Vagina (tissue), 2 donors: ENCODE results near the gene YBX1. TPM values are rescaled to one million over a fixed set of nuclear protein-coding genes. Genes with fewer than 3 reads are reported as not detected.

Source experiments
- DNase-seq, 2 donors: peaks; one replicate each; pipeline ENCODE4 v3.0.0-alpha.2; 2017; ENCODE audit errors: extremely low spot score in 2 of 2
- H3K27ac ChIP-seq: fragments of 200-600 bp; sonication (generic); one replicate; pipeline ENCODE4 v1.5.1; 2019
- H3K27me3 ChIP-seq: fragments of 200-600 bp; sonication (generic); one replicate; pipeline ENCODE4 v1.5.1; 2019
- H3K36me3 ChIP-seq, 2 donors: fragments of 200-600 bp; sonication (generic); one replicate each; pipeline ENCODE4 v1.5.1; 2017 to 2019
- H3K4me1 ChIP-seq: fragments of 200-600 bp; sonication (generic); one replicate; pipeline ENCODE4 v1.5.1; 2019
- H3K4me3 ChIP-seq, 2 donors: fragments of 200-600 bp; sonication (generic); 1 replicate in 1 of 2; 2 replicates in 1 of 2; pipeline ENCODE4 v1.5.1; 2016 to 2019
- H3K9me3 ChIP-seq: fragments of 200-600 bp; sonication (generic); one replicate; pipeline ENCODE4 v1.5.1; 2019
- CTCF ChIP-seq, 3 experiments: fragments of 450-650 bp in 2 of 3; fragments of 200-600 bp in 1 of 3; sonication (generic) in 1 of 3; IDR thresholded peaks; one replicate each; pipeline ENCODE4 v1.5.1; 2017 to 2019; ENCODE audit warnings: antibody characterized with exemption in 3 of 3, mild to moderate bottlenecking in 2 of 3, moderate library complexity in 2 of 3
- POLR2A ChIP-seq, 2 donors: fragments of 450-650 bp; IDR thresholded peaks; one replicate each; pipeline ENCODE4 v1.6.1; 2017; ENCODE audit warnings: antibody characterized with exemption in 2 of 2, mild to moderate bottlenecking in 2 of 2, moderate library complexity in 2 of 2
- POLR2AphosphoS5 ChIP-seq, 2 donors: sonication (generic); formaldehyde crosslinking; IDR thresholded peaks; one replicate each; pipeline ENCODE4 v1.9.0; 2017; ENCODE audit warnings: antibody characterized with exemption in 2 of 2, mild to moderate bottlenecking in 2 of 2, low read depth in 1 of 2; ENCODE audit not compliant: insufficient read depth in 1 of 2
- intact Hi-C: fragments of 100-400 bp; cut with DNase I; formaldehyde crosslinking; loops from one replicate; pipeline ENCODE4 v1.15.1; 2023
- total RNA-seq: library from RNA; depleted of rRNA; stranded (reverse); fragments of >200 nt; gene quantifications from one replicate; pipeline ENCODE4 v1.2.3, GENCODE V29; 2016

The YBX1 gene
- total RNA-seq, 1 donor from 2014 or later: 397 TPM

GRCh38 chr1:42742617-42743316 is 60.5 kb downstream of the YBX1 start:
- no peak overlapping the region for H3K27ac ChIP-seq
- peaks cover 18% of the 10 kb centered on the region for H3K4me1 ChIP-seq
- intact Hi-C loops: no loop called here
- H3K27me3 ChIP-seq: no peaks in the 10 kb centered on the region
- no peak for DNase-seq
- no peak overlapping the region for H3K4me3 ChIP-seq
- TF ChIP-seq POLR2A (IDR thresholded peaks at IDR 0.05) (no peak), CTCF (IDR thresholded peaks at IDR 0.05) (no peak), POLR2AphosphoS5 (IDR thresholded peaks at IDR 0.05; ENCODE audit: insufficient read depth in 1 of 2, low read depth in 1 of 2) (no peak)
- H3K9me3 ChIP-seq: no peaks in the 10 kb centered on the region
- peaks cover 0 to 12% of the 10 kb centered on the region in 2 donors for H3K36me3 ChIP-seq

DNA sequence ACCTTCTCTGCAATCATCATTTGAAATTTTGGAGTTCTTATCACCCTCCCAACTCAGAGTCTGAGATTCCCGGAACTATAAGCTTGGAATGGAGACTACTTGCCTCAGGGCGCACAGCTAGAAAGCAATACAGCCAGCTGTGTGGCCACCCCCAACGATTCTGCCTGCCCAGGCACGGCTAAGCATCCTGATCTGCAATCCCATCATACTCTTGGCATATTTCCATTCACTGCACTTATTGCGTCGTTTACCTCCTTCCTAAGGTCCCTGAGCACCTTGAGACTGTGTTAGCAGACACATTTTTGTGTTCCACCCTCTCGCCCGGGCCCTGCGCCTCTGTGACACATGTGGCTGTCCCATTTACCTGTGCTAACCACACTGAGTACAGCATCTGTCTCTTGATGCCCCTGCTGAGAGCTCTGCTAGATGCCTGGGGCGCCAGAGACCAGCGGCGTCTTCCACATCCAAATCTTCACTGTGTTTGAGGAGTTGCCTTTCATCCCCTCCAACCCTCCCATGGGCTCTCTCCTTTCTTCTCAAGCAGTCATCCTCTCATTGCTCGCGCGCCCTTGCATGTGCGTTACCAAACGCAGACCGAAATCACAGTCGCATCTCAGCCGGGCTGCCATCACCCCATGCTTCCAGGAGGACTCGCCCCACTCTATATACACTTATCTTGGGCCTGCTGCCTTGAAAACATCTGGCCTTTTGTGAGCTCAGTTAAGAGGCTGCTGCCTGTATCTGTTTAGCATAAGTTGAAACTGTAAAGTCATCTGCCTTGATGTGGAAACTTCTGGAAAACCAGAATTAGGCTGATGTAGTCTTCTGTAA is 61.3 kb downstream of the YBX1 start:
- no peak overlapping the region for H3K4me3 ChIP-seq
- peaks cover 18% of the 10 kb centered on the region for H3K4me1 ChIP-seq
- intact Hi-C loops: no loop called here
- no peak for DNase-seq
- peaks cover 0 to 12% of the 10 kb centered on the region in 2 donors for H3K36me3 ChIP-seq
- no peaks in the 10 kb centered on the region for H3K9me3 ChIP-seq
- no peak overlapping the region for H3K27ac ChIP-seq
- TF ChIP-seq CTCF (IDR thresholded peaks at IDR 0.05): no peak
- H3K27me3 ChIP-seq: no peaks in the 10 kb centered on the region

GRCh38 chr1:42744148-42744413 is 61.9 kb downstream of the YBX1 start:
- Histone ChIP-seq H3K9me3 (no peaks in the 10 kb centered on the region), H3K27ac (no peak overlapping the region), H3K4me1 (peaks cover 18% of the 10 kb centered on the region), H3K4me3 (no peak overlapping the region), H3K36me3 (peaks cover 0 to 15% of the 10 kb centered on the region in 2 donors), H3K27me3 (no peaks in the 10 kb centered on the region)
- intact Hi-C loops: no loop called here
- TF ChIP-seq CTCF (IDR thresholded peaks at IDR 0.05) (no peak), POLR2A (IDR thresholded peaks at IDR 0.05) (no peak), POLR2AphosphoS5 (IDR thresholded peaks at IDR 0.05; ENCODE audit: insufficient read depth in 1 of 2, low read depth in 1 of 2) (no peak)
- no peak for DNase-seq

DNA sequence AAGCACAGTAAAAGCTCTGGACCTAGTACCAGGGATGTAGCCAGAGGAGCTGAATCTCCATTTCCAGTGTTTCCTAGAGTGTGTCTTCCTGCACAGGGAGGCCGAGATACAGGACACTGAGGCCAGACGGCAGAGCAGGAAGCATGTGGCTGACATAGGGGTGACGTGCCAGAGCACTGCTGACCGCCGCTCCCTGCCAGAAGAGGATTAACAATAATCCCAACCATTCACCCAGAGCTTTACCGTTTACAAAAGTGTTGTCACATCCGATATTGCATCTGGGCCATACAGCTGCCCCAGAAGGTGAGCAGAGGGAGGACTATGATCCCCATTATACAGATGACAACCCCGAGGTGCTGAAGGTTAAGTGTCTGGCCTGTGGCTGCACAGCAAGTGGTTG is 63.6 kb downstream of the YBX1 start:
- no peaks in the 10 kb centered on the region for H3K27me3 ChIP-seq
- peaks cover 9% of the 10 kb centered on the region for H3K4me1 ChIP-seq
- intact Hi-C loops: no loop called here
- TF ChIP-seq POLR2AphosphoS5 (IDR thresholded peaks at IDR 0.05; ENCODE audit: insufficient read depth in 1 of 2, low read depth in 1 of 2) (no peak), POLR2A (IDR thresholded peaks at IDR 0.05) (no peak), CTCF (IDR thresholded peaks at IDR 0.05) (no peak)
- DNase-seq: no peak
- peaks cover 0 to 27% of the 10 kb centered on the region in 2 donors for H3K36me3 ChIP-seq
- no peaks in the 10 kb centered on the region for H3K9me3 ChIP-seq
- no peak overlapping the region for H3K27ac ChIP-seq
- H3K4me3 ChIP-seq: no peak overlapping the region
